ENCODE results near the gene HBG1. TPM values are rescaled to one million over a fixed set of nuclear protein-coding genes. Genes with fewer than 3 reads are reported as not detected.

The HBG1 gene
- total and polyA plus RNA-seq, 5 donors = not detected

DNA sequence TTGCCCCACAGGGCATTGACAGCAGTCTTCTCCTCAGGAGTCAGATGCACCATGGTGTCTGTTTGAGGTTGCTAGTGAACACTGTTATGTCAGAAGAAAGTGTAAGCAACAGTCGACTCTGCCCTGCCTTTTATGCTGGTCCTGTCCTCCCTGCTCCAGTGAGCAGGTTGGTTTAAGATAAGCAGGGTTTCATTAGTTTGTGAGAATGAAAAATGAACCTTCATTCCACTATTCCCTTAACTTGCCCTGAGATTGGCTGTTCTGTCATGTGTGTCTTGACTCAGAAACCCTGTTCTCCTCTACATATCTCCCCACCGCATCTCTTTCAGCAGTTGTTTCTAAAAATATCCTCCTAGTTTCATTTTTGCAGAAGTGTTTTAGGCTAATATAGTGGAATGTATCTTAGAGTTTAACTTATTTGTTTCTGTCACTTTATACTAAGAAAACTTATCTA, 15.2 kb downstream of the HBG1 start, which contains the start of gene HBD:
TSS of gene HBD (minus strand) at position 103 of the 454 bp plus-strand sequence. CDS start at position 53, 50 bp downstream.
- Histone ChIP-seq H3K4me3 (ENCODE audit: low read length) (no peak within 1 kb of the TSS), H3K27me3 (ENCODE audit: control insufficient read depth, insufficient read depth) (no peaks in the 10 kb centered on the region), H3K27ac (ENCODE audit: low read length) (no peak within 1 kb of the TSS), H3K9me3 (ENCODE audit: control insufficient read depth, low read length) (no peaks in the 10 kb centered on the region), H3K4me1 (ENCODE audit: control insufficient read depth, insufficient read depth, low read length) (no peaks in the 10 kb centered on the region)
- WGBS = 37% methylated on average over 2 of the region's 2 CpGs
- DNase-seq (no peak), ATAC-seq (no peak)
- intact Hi-C loops (cut with DNase I) = no loop called here

DNA sequence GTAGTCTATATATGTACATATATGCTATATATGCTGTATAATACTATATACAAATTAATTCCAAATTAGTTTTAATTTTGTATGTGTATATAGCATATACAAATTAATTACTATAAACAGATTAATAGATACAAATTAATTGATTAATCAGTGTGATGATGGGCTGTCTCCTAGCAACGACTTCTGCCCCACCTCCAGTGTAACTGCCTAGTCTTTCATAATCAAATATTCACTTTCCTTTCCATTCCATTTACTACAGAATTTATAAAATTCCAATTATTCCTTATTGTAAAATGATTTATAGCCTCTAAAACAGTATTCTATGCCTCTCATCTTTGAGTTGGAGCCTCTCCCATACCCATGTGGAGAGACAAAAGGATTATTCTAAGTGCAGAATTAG, 16.4 kb downstream of the HBG1 start:
- H3K9me3 ChIP-seq (ENCODE audit: control insufficient read depth, low read length) = no peaks in the 10 kb centered on the region
- H3K4me3 ChIP-seq (ENCODE audit: low read length) = no peak overlapping the region
- DNase-seq (no peak), ATAC-seq (no peak)
- no peak overlapping the region for H3K27ac ChIP-seq (ENCODE audit: low read length)
- no peaks in the 10 kb centered on the region for H3K27me3 ChIP-seq (ENCODE audit: control insufficient read depth, insufficient read depth)
- intact Hi-C loops (cut with DNase I) = no loop called here
- H3K4me1 ChIP-seq (ENCODE audit: control insufficient read depth, insufficient read depth, low read length) = no peaks in the 10 kb centered on the region
- 77% methylated on average over 1 of the region's 1 CpG for WGBS

GRCh38 chr11:5232821-5233220, 16.8 kb downstream of the HBG1 start:
- Histone ChIP-seq H3K27me3 (ENCODE audit: control insufficient read depth, insufficient read depth) (no peaks in the 10 kb centered on the region), H3K9me3 (ENCODE audit: control insufficient read depth, low read length) (no peaks in the 10 kb centered on the region), H3K27ac (ENCODE audit: low read length) (no peak overlapping the region), H3K4me1 (ENCODE audit: control insufficient read depth, insufficient read depth, low read length) (no peaks in the 10 kb centered on the region), H3K4me3 (ENCODE audit: low read length) (no peak overlapping the region)
- intact Hi-C loops (cut with DNase I) = no loop called here
- WGBS = 97% methylated on average over 2 of the region's 2 CpGs
- ATAC-seq (no peak), DNase-seq (no peak)

GRCh38 chr11:5232176-5232575, 17.5 kb downstream of the HBG1 start:
- Histone ChIP-seq H3K4me3 (ENCODE audit: low read length) (no peak overlapping the region), H3K27ac (ENCODE audit: low read length) (no peak overlapping the region), H3K9me3 (ENCODE audit: control insufficient read depth, low read length) (no peaks in the 10 kb centered on the region), H3K27me3 (ENCODE audit: control insufficient read depth, insufficient read depth) (no peaks in the 10 kb centered on the region), H3K4me1 (ENCODE audit: control insufficient read depth, insufficient read depth, low read length) (no peaks in the 10 kb centered on the region)
- DNase-seq = no peak
- 60% methylated on average over 3 of the region's 3 CpGs for WGBS
- intact Hi-C loops (cut with DNase I) = no loop called here
- ATAC-seq = no peak

GRCh38 chr11:5231111-5231510, 18.5 kb downstream of the HBG1 start:
- ATAC-seq = no peak
- H3K27me3 ChIP-seq (ENCODE audit: control insufficient read depth, insufficient read depth) = no peaks in the 10 kb centered on the region
- intact Hi-C loops (cut with DNase I) = no loop called here
- H3K4me1 ChIP-seq (ENCODE audit: control insufficient read depth, insufficient read depth, low read length) = no peaks in the 10 kb centered on the region
- no peaks in the 10 kb centered on the region for H3K9me3 ChIP-seq (ENCODE audit: control insufficient read depth, low read length)
- 81% methylated on average over 2 of the region's 2 CpGs for WGBS
- H3K27ac ChIP-seq (ENCODE audit: low read length) = no peak overlapping the region
- no peak for DNase-seq
- no peak overlapping the region for H3K4me3 ChIP-seq (ENCODE audit: low read length)

GRCh38 chr11:5230266-5230665, 19.4 kb downstream of the HBG1 start:
- Histone ChIP-seq H3K4me1 (ENCODE audit: control insufficient read depth, insufficient read depth, low read length) (no peaks in the 10 kb centered on the region), H3K27me3 (ENCODE audit: control insufficient read depth, insufficient read depth) (no peaks in the 10 kb centered on the region), H3K9me3 (ENCODE audit: control insufficient read depth, low read length) (no peaks in the 10 kb centered on the region), H3K4me3 (ENCODE audit: low read length) (no peak overlapping the region), H3K27ac (ENCODE audit: low read length) (no peak overlapping the region)
- no peak for ATAC-seq
- intact Hi-C loops (cut with DNase I) = no loop called here
- 89% methylated on average over 1 of the region's 1 CpG for WGBS
- no peak for DNase-seq

GRCh38 chr11:5229796-5230195, 19.9 kb downstream of the HBG1 start:
- H3K4me3 ChIP-seq (ENCODE audit: low read length) = no peak overlapping the region
- no peak for ATAC-seq
- no peaks in the 10 kb centered on the region for H3K27me3 ChIP-seq (ENCODE audit: control insufficient read depth, insufficient read depth)
- no peak for DNase-seq
- no peaks in the 10 kb centered on the region for H3K9me3 ChIP-seq (ENCODE audit: control insufficient read depth, low read length)
- H3K27ac ChIP-seq (ENCODE audit: low read length) = no peak overlapping the region
- WGBS = 79% methylated on average over 2 of the region's 2 CpGs
- no peaks in the 10 kb centered on the region for H3K4me1 ChIP-seq (ENCODE audit: control insufficient read depth, insufficient read depth, low read length)
- intact Hi-C loops (cut with DNase I) = no loop called here

DNA sequence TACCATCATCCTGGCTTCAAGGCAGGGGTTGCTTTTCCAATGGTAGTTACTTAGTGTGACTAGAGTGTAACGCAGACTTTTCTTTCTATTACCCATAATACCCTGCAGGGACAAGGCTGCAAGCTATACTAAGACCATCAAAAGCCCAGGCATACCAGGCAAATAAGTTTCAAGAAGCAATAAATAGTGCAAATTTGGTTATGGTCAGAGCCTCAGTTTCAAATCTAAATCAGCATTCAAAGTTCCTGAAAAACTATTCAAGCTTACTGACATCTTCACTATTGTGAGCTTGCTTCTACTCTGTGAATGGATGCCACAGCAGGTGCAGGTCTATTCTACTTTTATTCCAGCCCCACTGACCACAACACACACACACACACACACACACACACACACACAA, 20.3 kb downstream of the HBG1 start:
- ATAC-seq (no peak), DNase-seq (no peak)
- no peaks in the 10 kb centered on the region for H3K9me3 ChIP-seq (ENCODE audit: control insufficient read depth, low read length)
- intact Hi-C loops (cut with DNase I) = no loop called here
- no peaks in the 10 kb centered on the region for H3K4me1 ChIP-seq (ENCODE audit: control insufficient read depth, insufficient read depth, low read length)
- H3K27ac ChIP-seq (ENCODE audit: low read length) = no peak overlapping the region
- no peak overlapping the region for H3K4me3 ChIP-seq (ENCODE audit: low read length)
- 90% methylated on average over 1 of the region's 1 CpG for WGBS
- H3K27me3 ChIP-seq (ENCODE audit: control insufficient read depth, insufficient read depth) = no peaks in the 10 kb centered on the region

DNA sequence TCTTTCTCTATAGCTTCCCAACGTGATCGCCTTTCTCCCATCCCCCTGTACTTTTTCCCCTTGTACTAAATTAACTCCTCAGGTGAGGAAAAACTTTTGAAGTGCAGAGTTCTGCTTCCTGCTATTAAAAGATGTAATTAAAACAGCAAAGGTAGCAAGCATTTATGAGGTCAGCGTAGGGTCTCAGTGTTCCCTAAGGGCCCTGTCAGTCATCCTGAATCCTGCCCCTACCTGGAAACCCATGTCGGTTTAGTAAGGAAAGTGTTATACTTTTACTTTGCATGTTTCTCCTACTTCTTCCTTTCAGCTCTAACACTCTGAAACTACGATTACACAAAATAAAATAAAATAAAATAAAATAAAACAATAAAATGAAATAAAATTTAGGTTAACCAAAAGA, 21.5 kb downstream of the HBG1 start:
- intact Hi-C loops (cut with DNase I) = no loop called here
- Histone ChIP-seq H3K27ac (ENCODE audit: low read length) (no peak overlapping the region), H3K9me3 (ENCODE audit: control insufficient read depth, low read length) (no peaks in the 10 kb centered on the region), H3K4me1 (ENCODE audit: control insufficient read depth, insufficient read depth, low read length) (no peaks in the 10 kb centered on the region), H3K27me3 (ENCODE audit: control insufficient read depth, insufficient read depth) (no peaks in the 10 kb centered on the region), H3K4me3 (ENCODE audit: low read length) (no peak overlapping the region)
- DNase-seq (no peak), ATAC-seq (no peak)
- WGBS = 73% methylated on average over 5 of the region's 5 CpGs

GRCh38 chr11:5227681-5228080, 22.0 kb downstream of the HBG1 start:
- intact Hi-C loops (cut with DNase I) = no loop called here
- no peak for ATAC-seq
- WGBS = 34% methylated on average over 1 of the region's 1 CpG

DNA sequence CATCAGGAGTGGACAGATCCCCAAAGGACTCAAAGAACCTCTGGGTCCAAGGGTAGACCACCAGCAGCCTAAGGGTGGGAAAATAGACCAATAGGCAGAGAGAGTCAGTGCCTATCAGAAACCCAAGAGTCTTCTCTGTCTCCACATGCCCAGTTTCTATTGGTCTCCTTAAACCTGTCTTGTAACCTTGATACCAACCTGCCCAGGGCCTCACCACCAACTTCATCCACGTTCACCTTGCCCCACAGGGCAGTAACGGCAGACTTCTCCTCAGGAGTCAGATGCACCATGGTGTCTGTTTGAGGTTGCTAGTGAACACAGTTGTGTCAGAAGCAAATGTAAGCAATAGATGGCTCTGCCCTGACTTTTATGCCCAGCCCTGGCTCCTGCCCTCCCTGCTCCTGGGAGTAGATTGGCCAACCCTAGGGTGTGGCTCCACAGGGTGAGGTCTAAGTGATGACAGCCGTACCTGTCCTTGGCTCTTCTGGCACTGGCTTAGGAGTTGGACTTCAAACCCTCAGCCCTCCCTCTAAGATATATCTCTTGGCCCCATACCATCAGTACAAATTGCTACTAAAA, 22.8 kb downstream of the HBG1 start, which contains the start of gene HBB:
TSS of gene HBB (minus strand) at position 340 of the 579 bp plus-strand sequence. CDS start at position 290, 50 bp downstream.
- ATAC-seq (no peak), DNase-seq (no peak)
- Histone ChIP-seq H3K9me3 (ENCODE audit: control insufficient read depth, low read length) (no peaks in the 10 kb centered on the region), H3K4me3 (ENCODE audit: low read length) (no peak within 1 kb of the TSS), H3K27me3 (ENCODE audit: control insufficient read depth, insufficient read depth) (no peaks in the 10 kb centered on the region), H3K4me1 (ENCODE audit: control insufficient read depth, insufficient read depth, low read length) (no peaks in the 10 kb centered on the region), H3K27ac (ENCODE audit: low read length) (no peak within 1 kb of the TSS)
- intact Hi-C loops (cut with DNase I) = no loop called here
- 80% methylated on average over 3 of the region's 3 CpGs for WGBS

More at GRCh38 chr11:5227681-5228080, 22.0 kb downstream of the HBG1 start:
- no peak overlapping the region for H3K4me3 ChIP-seq (ENCODE audit: low read length)
- no peak overlapping the region for H3K27ac ChIP-seq (ENCODE audit: low read length)
- no peaks in the 10 kb centered on the region for H3K4me1 ChIP-seq (ENCODE audit: control insufficient read depth, insufficient read depth, low read length)
- no peaks in the 10 kb centered on the region for H3K9me3 ChIP-seq (ENCODE audit: control insufficient read depth, low read length)
- no peaks in the 10 kb centered on the region for H3K27me3 ChIP-seq (ENCODE audit: control insufficient read depth, insufficient read depth)
- DNase-seq = no peak

DNA sequence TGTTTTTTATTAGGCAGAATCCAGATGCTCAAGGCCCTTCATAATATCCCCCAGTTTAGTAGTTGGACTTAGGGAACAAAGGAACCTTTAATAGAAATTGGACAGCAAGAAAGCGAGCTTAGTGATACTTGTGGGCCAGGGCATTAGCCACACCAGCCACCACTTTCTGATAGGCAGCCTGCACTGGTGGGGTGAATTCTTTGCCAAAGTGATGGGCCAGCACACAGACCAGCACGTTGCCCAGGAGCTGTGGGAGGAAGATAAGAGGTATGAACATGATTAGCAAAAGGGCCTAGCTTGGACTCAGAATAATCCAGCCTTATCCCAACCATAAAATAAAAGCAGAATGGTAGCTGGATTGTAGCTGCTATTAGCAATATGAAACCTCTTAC, 24.2 kb downstream of the HBG1 start:
- no peak overlapping the region for H3K27ac ChIP-seq (ENCODE audit: low read length)
- 48% methylated on average over 2 of the region's 2 CpGs for WGBS
- no peaks in the 10 kb centered on the region for H3K9me3 ChIP-seq (ENCODE audit: control insufficient read depth, low read length)
- ATAC-seq = no peak
- DNase-seq = no peak
- intact Hi-C loops (cut with DNase I) = no loop called here
- no peaks in the 10 kb centered on the region for H3K4me1 ChIP-seq (ENCODE audit: control insufficient read depth, insufficient read depth, low read length)
- H3K27me3 ChIP-seq (ENCODE audit: control insufficient read depth, insufficient read depth) = no peaks in the 10 kb centered on the region
- no peak overlapping the region for H3K4me3 ChIP-seq (ENCODE audit: low read length)

All from right cardiac atrium (tissue), 5 donors.